Amniotic epithelial cell (primary cell): ENCODE data around the gene HLA-DQA1.
"Not testable (repeated sequence)": the region's sequence is repeated elsewhere in the genome, so short reads cannot be mapped to it uniquely, and the experiment has no call there.

ENCODE experiments used
- DNase-seq: peaks from one replicate; pipeline ENCODE4 v3.0.0-alpha.2; 2010; ENCODE audit warnings: low read depth

HLA-DQA1 gene

DNA sequence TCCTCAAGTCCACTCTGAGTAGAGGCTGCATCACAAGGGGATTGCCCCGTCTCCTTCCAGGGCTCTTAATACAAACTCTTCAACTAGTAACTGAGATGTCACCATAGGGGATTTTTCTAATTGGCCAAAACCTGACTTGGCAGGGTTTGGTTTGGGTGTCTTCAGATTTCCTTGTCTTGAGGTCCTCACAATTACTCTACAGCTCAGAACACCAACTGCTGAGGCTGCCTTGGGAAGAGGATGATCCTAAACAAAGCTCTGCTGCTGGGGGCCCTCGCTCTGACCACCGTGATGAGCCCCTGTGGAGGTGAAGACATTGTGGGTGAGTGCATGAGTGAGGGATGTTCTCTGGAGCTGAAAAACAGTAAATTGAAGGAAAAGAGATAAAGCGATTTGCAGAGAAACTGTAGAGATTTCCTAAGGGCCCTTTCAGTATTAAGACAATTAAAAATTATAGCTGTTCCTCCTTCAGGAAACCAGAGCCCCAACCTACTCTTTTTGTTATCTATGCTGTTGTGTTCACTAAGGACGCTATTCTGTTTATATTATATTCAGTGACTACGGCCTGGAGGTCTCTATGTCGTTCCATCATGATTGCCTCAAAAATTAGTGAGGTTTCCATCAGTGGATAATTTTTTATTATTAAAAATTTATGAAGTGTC, at the start of gene HLA-DQA1:
TSS of gene HLA-DQA1 (plus strand) at position 188 of the 662 bp plus-strand sequence. CDS start at position 241, 53 bp downstream.
- no peak for DNase-seq

DNA sequence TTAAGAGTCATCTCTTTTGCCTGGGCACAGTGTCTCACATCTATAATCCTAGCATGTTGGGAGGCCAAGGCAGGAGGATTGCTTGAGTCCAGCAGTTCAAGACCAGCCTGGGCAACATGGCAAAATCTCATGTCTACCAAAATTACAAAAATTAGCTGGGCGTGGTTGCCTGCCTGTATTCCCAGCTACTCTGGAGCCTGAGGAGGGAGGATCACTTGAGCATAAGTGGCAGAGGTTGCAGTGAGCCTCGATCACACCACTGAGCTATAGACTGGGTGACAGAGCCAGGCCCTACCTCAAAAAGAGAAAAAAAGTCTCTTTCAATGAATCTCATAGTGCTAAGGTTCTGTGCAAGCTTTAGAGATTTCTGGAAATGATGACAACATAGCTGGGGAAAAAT, 49.0 kb upstream of the HLA-DQA1 start:
- DNase-seq = no peak

DNA sequence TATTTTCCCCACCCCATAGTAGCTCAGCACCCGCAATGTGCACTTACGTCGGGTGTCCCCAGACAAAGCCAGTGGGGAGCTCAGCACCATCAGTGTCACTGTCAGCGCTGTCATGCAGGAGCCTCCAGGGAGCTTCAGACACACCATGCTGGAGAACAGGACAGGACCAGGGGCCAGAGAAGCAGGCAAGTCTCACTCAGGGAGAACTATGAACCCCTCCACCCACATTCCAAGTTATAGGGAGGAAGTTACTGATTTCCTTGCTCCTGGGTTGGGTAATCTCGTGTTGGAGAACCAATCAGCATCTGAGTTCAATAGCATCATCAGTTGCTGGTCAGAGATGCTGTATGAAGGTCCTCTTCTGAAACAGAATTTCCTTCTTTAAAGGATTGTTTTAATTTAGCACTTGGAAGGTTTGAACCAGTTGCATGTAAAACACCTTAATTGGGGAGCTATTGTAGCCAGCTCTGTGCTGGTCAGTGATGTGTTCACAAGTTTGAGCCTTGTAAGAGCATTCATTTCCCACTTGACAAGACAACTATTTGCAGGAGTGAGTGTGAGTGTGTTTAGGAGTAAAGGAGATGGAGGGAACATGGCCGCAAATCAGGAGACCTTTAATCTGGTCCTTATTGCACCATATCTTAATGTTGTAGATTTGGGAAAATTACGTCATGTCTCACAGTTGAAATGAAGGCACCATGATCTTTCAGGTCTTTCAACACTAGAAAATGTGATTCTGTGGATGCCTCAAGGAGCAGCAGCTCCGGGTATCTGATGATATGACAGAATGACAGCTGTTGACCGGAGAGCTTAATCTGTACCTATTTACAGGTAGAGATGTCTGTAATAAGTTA, 47.4 kb upstream of the HLA-DQA1 start, which contains the start of gene HLA-DRB1:
TSS of gene HLA-DRB1 (minus strand) at position 253 of the 854 bp plus-strand sequence. CDS start at position 147, 106 bp downstream.
- peak; percentile 4 for DNase-seq

DNA sequence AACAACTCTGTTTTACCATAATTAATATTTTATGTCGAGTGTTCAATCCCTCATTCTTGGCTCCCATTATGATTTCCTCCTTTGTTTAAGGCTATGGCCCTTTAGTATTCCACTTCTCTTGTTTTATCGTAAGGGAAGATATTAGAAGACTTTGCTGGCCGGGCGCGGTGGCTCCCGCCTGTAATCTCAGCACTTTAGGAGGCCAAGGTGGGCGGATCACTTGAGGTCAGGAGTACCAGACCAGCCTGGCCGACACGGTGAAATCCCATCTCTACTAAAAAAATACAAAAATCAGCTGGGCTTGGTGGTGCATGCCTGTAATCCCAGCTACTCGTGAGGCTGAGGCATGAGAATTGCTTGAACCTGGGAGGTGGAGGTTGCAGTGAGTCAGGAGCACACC, 46.5 kb upstream of the HLA-DQA1 start:
- DNase-seq = not testable (repeated sequence)

DNA sequence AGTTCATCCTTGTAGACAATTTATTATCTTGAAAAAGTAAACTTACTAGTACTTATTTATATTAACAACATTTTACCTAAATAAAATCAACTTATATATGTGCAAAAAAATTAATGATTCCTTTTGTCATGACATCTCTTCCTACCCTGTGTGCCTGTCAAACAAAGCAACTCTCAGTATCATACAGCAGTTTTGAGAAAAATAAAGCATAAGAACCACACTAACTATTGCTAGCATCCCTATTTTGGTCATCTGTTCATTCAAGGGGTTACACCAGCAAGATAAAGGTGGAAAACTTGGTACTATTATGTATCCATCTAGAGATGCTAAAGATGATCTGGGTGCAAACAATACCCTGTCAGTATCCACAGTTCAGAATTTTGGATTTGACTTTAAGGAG, 40.2 kb upstream of the HLA-DQA1 start:
- DNase-seq = no peak

DNA sequence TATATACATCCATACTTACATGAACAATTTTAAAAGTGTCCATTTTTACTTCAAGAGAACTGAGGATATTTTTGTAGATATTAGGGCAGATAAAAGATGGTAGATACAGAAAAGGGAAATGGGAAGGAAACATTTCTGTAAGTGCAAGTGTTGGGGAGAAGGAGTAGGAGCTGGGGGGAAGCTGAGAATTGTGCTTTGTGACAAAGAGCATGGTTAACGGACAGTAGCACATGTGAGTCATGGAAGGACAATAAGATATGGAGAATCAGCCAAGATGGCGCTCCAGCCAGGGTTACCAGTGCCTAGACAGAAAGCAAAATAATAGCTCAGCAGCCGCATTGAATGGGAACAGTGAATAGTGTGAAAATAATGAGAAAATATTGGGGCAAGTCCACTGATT, 34.8 kb upstream of the HLA-DQA1 start:
- no peak for DNase-seq

DNA sequence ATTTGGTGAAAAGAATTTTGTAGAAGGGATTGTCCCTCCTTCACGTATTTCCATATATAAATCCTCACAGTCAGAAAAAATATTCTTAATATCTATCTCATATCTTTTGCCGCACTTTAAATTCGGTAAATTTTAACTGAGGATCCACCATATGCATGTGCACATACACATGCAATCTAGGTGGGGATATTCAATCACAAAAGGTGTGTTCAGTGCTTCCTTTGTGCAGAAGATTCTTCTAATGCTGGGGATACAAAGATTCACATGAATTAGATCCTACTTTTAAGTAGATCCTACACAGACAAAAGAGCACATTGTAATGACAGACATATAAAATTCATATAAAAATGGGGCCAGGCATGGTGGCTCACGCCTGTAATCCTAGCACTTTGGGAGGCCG, 34.0 kb upstream of the HLA-DQA1 start:
- DNase-seq = no peak

DNA sequence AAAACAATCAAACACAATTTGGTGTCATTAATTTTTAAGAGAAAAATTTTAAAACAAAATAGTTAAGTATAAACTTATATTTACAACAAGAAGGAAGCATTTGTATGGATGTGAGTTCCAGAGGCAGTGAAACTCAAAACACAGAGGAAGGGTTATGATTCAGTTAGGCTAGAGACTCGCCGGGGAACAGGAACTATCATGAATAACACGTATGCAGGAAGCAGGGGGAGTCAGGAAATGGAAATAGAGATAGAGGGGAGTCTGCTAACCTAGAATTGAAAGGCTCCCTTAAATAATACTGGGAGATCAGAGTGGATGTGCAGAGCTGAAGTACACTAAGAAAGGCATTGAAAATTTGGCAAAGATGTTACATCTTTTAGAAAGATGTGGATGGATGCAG, 33.3 kb upstream of the HLA-DQA1 start:
- DNase-seq = no peak

DNA sequence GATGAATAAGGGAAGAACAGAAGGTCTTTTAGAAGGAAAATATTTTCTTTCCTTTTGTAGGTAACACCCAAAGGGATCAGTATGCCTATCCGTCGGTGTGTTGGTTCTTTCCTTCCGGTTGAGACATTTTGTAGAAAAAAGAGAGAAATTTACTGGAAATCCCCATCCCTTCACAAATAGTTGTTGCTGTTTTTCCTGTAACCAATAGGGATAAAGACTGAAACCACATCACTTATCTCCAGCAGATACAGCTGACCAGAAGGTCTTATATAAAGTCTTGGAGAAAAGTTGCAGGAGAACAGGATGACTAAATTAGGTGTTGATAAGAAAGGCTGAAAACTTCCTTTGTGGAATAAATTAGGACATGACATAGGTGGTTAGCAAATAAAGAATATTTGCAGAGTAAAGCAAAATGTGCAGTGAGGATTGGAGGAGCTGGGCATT, 32.8 kb upstream of the HLA-DQA1 start:
- DNase-seq = peak; percentile 63

DNA sequence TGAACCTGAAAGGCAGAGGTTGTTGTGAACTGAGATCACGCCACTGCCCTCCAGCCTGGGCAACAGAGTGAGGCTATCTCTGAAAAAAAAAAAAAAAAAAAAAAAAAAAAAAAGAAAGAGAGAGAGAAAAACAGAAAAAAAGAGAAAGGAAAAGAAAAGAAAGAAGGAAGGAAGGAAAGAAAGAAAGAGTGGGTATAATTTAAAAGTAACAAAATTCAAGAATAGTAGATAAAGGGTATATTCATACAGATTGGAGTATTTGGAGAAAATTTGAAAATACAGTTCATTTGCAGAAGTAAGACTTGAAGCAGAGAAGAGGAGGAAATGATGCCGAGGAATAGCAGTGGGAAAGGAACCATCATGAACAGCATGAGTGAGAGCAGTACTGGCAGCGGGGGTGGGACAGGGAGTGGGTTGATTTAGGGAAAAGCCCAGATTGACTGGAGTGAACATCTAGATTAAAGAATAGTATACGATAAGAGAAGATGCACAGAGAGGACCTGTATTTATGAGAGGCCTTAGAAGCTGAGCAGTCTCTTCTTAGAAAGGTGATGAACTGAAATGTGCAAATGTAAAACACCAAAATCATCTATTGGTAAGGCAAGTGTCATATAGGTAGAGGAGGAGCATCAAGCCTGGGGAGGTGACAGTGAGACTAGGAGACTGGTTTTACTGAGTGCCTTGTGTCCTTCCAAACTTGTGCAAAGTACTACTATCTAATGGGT, 29.8 kb upstream of the HLA-DQA1 start:
- DNase-seq = no peak

DNA sequence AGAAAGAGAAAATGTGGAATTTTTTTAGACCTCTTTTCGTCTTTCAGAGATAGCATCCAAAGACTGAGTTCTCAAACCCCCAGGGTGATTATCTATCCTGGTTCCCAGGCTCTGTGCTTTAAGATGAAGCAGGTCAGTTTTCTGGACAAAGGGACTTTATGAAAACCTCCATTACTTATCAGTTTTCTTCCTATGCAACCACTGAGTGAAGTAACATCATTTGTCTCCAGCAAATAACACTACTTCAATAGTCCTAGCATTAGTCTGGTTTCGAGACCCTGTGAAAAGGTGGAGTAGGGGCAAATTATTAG, 29.3 kb upstream of the HLA-DQA1 start:
- DNase-seq = no peak

DNA sequence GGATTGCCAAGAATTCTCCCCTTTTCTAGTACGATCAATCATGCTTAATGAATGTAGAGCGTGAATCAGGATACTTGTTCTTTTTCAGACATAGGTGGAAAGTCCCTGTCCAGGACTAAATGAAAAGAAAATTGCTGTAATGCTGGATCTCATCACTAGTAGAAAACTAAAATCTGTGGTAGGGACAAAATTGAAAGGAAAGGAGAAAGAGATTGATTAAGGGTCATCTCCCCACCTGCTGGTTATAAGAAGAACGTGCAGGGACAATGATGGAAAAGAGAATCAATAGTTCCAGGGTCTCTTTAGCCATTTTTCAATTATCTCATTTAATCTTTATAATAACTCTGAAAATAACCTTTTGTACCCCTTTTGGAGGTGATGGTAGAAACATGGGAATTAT, 28.8 kb upstream of the HLA-DQA1 start:
- DNase-seq = no peak

DNA sequence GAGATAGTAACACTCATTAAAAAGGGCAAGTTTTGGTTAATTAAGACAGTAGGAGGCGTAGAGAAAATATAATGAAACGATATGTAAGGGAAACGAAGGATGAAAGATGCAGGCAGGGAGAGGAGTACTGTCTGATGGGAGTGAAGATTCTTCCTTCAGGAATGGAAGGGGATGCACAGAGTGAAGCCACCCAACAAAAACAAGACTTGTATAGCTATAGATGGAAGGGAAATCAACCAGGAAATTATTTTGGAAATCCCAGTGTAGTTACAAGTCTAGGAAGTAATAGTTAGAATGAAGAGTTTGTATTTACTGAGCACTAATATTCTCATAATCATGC, 27.8 kb upstream of the HLA-DQA1 start:
- no peak for DNase-seq

DNA sequence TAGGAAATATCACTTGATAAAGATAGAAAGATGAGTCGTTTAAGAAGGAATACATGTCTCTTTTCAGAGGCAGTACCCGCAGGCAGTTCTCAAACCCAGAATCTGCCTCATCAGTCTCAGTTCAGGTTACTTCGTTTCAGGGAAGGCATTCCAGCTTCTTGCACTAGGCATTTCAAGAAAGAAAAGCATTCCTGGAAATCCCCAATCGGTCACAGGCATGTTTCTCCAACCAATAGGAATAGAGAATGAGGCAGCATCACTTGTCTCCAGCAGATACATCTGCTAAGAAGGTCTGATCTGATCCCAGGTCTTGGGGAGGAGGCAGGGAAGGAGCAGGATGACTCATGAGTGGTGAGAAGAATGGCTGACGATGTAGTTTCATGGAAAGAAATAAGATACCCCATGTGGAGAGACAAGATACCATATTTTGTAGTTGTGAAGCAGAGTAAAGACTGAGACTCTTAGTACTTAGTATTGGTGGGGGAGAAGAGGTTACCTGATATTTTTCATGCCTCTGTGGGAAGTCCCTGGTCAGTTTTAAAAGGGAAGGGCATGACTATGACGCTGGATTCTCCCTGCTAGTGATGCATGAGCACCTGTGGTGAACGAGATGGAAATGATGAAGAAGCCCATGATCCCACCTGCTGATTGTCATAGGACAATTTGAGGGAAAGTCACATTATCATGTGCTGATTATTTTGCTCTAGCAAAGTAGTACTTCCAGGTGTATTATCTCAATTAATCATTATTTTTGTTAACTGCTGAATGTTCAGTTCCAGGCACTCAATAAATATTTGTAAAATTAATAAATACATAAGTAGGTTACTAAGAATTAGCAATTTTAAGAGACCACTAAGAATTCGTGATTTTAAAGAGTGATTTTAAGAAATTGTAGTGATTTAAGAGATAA, 27.2 kb upstream of the HLA-DQA1 start:
- DNase-seq = peak; percentile 94

DNA sequence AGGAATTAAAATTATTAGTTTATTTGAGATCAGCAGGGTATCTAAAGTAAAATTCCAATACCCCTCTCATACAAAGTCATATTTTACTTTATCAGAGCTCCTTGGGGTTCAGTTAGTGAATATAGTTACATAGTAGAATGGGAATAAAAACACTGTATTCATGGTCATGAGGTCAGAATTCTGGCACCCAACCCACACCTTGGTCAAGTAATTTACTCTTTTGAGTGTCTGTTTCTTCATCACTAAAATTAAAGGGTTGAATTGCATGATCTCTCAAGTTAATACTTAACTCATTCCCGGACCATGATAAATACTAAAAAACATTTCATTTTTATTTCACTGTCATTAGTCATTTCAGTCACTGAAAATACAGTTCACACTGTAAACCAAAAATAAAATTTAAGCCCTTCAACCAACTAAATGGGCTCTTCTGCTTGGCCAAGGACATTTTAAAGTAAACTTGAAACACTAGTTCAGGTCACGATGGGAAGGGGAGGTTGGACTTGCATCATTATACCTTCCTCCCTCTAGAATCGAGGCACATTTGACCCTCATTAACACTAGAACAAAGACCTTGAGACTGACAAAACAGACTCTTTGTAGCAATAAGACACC, 26.4 kb upstream of the HLA-DQA1 start:
- DNase-seq = no peak

DNA sequence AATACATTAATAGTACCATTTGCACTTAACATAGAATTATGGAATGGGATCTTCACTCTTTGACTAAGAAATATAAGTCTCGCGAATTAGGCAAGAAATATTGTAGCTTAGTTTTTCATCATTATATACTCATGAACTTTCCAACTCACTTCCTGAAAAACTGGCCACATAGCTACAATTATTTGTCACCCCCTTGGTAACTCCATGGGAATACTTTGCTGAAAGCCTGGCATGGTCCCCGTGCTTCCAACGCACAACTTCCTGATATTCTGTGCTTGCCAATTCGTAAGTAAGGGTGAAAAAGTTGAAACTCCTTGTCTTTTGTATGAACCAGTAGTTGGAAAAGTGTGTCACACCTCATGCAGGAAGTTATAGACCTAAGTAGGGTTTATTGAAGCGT, 23.7 kb upstream of the HLA-DQA1 start:
- no peak for DNase-seq

DNA sequence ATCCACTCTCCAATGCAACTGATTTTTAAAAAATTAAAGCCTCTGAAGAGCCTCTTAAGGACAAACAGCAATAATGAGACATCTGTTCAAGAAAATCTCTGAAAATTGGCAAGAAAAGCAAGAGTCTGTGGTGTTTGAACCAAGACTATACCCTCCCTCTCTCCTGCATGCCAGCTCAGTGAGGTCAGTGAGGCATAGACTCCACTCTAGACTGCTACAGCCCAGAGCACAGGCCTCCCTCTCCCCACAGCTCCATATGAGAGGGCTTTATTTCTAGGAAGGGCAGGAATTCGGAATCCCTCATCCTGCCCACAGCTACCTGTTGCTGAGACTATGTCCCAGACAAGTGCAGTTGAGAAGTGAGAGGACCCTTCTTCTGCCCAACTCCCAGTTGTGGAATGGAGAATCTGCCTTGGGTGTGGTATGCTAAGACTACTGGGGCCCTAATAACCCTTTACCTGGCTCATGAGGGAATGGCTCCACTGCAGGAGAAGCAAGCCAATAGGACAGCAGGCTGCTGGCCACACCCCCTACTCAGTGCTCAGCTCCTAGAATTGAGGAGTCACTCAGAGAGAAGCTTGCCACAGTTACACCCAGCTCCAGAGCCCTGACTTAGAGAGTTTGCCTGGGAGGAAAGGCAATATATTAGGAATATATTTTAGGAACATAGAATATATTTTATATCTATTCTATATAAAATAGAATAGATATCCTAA, 22.7 kb upstream of the HLA-DQA1 start:
- DNase-seq = no peak

DNA sequence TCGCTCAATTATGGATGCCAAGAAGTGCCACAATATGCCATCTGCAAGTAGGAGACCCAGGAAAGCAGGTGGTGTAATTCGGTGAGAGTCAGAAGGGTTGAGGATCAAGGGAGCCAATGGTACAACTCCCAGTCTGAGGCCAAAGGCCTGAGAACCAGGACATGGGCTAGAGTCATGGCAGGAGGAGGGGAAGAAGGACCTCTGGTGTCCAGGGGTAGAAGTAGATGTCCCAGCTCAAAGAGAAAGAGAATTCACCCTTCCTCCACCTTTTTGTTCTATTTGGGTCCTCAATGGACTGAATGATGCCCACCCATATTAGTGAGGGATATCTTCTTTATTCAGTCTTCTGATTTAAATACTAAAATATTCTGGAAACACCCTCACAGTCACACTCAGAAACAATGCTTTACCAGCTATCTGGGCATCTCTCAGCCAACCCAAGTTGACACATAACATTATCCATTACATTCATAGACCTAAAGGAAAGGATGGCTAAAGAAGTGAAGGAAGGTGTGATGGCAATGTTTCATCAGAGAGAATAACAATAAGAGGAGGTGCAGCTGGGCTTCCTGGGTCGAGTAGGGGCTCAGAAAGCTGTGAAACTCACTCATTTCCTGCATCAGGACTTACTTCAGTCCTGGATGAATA, 21.2 kb upstream of the HLA-DQA1 start:
- DNase-seq = no peak

DNA sequence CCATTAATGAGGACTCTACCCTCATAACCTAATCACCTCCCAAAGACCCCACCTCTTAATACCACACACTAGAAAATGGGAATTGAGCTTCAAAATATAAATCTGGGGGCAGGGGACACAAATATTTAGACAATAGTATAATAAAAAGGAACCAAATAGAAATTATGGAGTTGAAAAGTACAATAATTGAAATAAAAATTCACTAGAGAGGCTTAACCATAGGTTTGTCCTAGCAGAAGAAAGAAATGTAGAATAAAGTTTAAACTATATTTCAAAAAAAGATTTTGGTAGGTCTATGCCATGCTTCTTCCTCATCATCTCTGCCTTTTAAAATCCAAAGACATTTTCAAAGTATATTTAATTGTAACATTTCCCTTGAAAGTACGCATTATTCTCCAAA, 19.5 kb upstream of the HLA-DQA1 start:
- no peak for DNase-seq

DNA sequence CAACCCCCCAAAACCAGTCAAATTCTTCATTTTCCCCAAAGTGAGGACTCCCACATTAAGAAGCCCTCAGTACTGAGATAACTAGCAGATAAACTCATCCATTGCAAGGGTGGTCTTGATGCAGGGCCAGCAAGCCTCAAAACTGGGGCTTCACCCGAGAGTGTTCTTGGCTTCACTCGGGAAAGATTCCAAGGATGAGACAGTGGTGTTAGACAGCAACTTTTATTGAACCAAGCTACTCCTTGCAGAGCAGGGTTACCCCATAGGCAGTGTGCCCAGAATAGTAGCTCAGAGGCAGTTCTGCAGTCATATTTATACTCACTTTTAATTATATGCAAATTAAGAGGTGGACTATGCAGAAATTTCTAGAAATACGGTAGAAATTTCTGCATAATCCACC, 15.8 kb upstream of the HLA-DQA1 start:
- DNase-seq = no peak
